Bronchial epithelial cell (primary cell): ENCODE results near the gene RAB40C. TPM values are rescaled to one million over a fixed set of nuclear protein-coding genes. Genes with fewer than 3 reads are reported as not detected.

Source experiments
- DNase-seq: peaks from one replicate; pipeline ENCODE4 v3.0.0-alpha.2; 2010; ENCODE audit warnings: low read depth
- FAIRE-seq: peaks from 2 replicates; lab custom pipeline; 2011; peaks lifted over from hg19 to GRCh38; lab: Jason Lieb, UNC
- H3K27me3 ChIP-seq: 2 replicates; pipeline ENCODE4 v1.5.1; 2011; ENCODE audit warnings: low read length; ENCODE audit not compliant: control insufficient read depth, insufficient read depth
- H3K36me3 ChIP-seq: 2 replicates; pipeline ENCODE4 v1.5.1; 2011; ENCODE audit warnings: low read length; ENCODE audit not compliant: control insufficient read depth, insufficient read depth
- H3K4me3 ChIP-seq: 2 replicates; pipeline ENCODE4 v1.5.1; 2011; ENCODE audit warnings: mild to moderate bottlenecking, low read depth, low read length, control low read depth
- CTCF ChIP-seq: IDR thresholded peaks from 2 replicates; pipeline ENCODE4 v1.5.1; 2011; ENCODE audit warnings: mild to moderate bottlenecking, moderate library complexity, low read length, control low read depth, inconsistent platforms; ENCODE audit not compliant: insufficient read depth, severe bottlenecking
- total RNA-seq: library from RNA; depleted of rRNA; stranded (reverse); fragments of >200 nt; gene quantifications from 2 replicates; pipeline ENCODE4 v1.2.1, GENCODE V29; 2014

RAB40C gene
- total RNA-seq, 1 donor from 2014 or later = 10.8 TPM

GRCh38 chr16:561413-561794 is 28.5 kb upstream of the RAB40C start:
- no peaks in the 10 kb centered on the region for H3K36me3 ChIP-seq
- FAIRE-seq (no peak), DNase-seq (no peak)
- H3K27me3 ChIP-seq = peaks cover 17% of the 10 kb centered on the region
- H3K4me3 ChIP-seq = no peak overlapping the region
- TF ChIP-seq CTCF = no peak

GRCh38 chr16:561957-562938 is 27.6 kb upstream of the RAB40C start:
- no peak for FAIRE-seq
- DNase-seq = no peak
- Histone ChIP-seq H3K4me3 (no peak overlapping the region), H3K36me3 (no peaks in the 10 kb centered on the region), H3K27me3 (peaks cover 17% of the 10 kb centered on the region)
- TF ChIP-seq CTCF = no peak

DNA sequence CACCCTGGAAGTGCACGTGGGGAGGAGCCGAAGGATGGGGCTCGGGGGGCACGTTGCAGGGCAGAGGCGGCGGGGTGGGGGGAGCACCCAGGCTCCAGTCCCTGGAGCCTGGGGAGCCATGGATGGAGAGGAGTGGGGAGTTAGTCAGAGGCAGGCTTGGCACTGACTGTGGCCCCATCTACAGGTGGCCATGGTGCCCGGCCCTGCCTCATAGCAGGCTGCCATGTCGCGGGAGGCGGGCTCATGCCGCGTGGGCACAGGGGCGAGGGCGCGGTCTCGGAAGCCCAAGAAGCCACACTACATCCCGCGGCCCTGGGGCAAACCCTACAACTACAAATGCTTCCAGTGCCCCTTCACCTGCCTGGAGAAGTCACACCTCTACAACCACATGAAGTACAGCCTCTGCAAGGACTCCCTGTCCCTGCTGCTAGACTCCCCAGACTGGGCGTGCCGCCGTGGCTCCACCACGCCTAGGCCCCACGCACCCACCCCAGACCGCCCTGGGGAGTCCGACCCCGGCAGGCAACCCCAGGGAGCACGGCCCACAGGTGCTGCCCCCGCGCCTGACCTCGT is 26.7 kb upstream of the RAB40C start:
- no peak for TF ChIP-seq CTCF
- FAIRE-seq (no peak), DNase-seq (no peak)
- H3K36me3 ChIP-seq = no peaks in the 10 kb centered on the region
- peaks cover 17% of the 10 kb centered on the region for H3K27me3 ChIP-seq
- H3K4me3 ChIP-seq = no peak overlapping the region

GRCh38 chr16:564690-565418 is 25.0 kb upstream of the RAB40C start:
- Histone ChIP-seq H3K4me3 (no peak overlapping the region), H3K27me3 (peaks cover 9% of the 10 kb centered on the region), H3K36me3 (no peaks in the 10 kb centered on the region)
- FAIRE-seq = no peak
- no peak for TF ChIP-seq CTCF
- DNase-seq = no peak

DNA sequence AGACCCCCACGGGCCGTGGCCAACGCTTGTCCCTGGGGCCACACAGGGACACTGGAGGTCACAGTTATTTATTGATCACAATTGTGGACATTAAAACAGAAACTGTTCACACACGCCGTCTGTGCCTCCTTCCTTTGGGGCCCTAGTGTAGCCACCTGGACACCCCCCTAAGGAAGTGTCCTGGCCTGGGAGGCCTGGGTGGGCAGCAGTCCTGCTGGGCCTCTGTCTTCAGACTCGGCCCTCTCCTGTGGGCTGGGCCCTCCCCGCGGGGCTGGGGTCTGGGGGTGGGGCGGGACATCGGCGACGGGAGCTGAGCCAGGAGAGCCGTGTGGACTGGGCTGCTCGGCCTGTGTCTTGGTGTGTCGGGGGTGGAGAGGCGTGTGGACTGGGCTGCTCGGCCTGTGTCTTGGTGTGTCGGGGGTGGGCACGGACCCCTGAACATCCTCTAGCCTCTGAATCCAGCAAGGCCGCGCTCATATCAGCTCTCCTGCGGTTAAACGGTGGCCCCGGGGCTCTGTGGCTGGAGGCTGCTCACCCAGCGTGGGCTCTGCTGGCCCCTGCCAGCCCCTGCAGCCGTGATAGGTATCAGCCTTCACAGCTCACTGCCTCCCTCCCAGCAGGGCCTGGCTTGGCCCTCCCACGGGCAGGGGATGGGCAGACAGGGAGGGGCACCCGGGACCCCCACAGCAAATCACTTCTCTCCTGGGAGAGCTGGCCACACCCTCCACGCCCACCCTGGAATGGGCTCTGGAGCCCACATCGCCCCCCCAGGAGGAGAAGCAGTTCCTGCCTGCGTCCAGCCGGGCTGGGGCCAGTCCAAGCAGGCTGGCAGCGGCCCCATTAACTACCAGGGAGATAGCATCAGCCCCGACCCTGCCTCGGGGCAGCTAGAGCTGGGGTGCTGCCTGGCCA is 24.2 kb upstream of the RAB40C start:
- Histone ChIP-seq H3K36me3 (no peaks in the 10 kb centered on the region), H3K4me3 (no peak overlapping the region), H3K27me3 (peaks cover 9% of the 10 kb centered on the region)
- no peak for FAIRE-seq
- no peak for DNase-seq
- no peak for TF ChIP-seq CTCF
